ENCODE measurements around the gene LRRC47. TPM values are rescaled to one million over a fixed set of nuclear protein-coding genes. Genes with fewer than 3 reads are reported as not detected.

Gene LRRC47
- total RNA-seq, 1 experiment from 2014 or later, result 52.4 TPM

DNA sequence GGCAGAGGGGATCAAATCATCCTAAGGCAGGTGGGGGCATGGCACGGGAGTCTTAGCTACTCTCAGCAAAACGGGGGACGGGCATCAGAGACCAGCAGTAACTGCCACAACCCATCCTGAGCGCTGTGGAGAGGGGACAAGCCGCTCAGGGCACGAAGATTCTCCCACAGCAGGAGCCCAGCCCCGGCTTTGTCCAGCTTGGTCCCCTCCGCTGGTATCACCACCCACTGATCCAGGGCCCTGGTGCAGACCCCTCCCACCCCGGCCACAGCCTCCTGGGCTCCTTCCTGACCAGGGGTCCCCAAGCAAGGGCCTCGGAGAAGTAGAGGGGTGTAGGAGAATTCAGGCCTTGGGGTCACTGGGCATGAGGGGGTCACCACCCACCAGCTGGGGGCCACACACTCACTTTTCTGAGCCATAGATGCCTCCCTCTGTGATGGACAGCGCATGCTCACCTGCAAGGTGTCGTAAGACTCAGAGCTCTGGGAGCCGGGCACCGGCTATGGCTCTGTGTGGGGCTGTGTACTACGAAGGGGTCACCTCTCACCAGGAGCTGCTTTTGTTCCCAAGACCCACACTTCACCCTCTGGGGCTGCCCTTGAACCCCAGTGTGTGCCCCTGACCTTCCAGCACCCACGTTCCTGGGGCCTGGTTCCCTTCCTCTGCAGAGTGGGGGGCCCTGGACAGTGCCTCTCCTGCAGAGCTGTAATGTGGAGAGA is 26.1 kb downstream of the LRRC47 start:
- Histone ChIP-seq H3K36me3 (no peaks in the 10 kb centered on the region), H3K27me3 (no peaks in the 10 kb centered on the region), H3K9me3 (no peaks in the 10 kb centered on the region), H3K4me3 (no peak overlapping the region)
- DNase-seq, result no peak

DNA sequence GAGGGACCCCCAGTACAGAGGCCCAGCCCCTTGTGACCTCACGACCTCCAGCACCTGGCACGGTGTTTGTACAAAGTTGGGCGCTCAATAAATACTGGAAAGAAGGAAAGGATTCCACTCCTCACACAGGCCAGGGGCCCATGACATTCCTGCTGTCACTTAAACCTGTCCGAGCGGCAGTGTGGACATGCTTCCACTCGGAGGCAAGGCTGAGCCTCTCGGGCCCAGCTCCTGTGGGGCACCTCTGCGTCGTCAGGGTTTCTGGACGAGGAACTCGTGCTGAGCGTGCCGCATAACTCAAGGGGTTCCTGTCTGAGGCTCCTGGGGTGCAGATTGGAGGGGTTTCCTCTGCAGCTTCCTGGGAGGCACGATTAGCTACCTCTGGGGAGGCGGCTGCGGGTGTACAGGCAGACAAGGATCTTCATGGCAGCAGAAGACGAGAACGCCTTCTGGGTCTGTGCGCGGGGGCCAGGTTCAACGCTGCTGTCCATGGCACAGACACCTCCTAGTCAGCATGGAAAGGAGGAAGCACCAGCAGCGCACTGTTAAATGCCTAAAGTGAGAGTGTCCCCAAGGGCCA is 27.4 kb downstream of the LRRC47 start:
- DNase-seq, result no peak
- Histone ChIP-seq H3K9me3 (no peaks in the 10 kb centered on the region), H3K4me3 (no peak overlapping the region), H3K27me3 (no peaks in the 10 kb centered on the region), H3K36me3 (no peaks in the 10 kb centered on the region)

- no peaks in the 10 kb centered on the region for H3K27me3 ChIP-seq
- no peak for DNase-seq
- no peaks in the 10 kb centered on the region for H3K9me3 ChIP-seq
- H3K36me3 ChIP-seq, result no peaks in the 10 kb centered on the region
- no peak overlapping the region for H3K4me3 ChIP-seq
These were observed 28.9 kb downstream of the LRRC47 start for GRCh38 chr1:3767328-3767925.

- Histone ChIP-seq H3K4me3 (no peak overlapping the region), H3K9me3 (peaks cover 4% of the 10 kb centered on the region; the same call in 1 of the 2 replicates), H3K36me3 (no peaks in the 10 kb centered on the region), H3K27me3 (no peaks in the 10 kb centered on the region; the same call in 1 of the 2 replicates)
- no peak for DNase-seq
These were observed 32.8 kb downstream of the LRRC47 start for GRCh38 chr1:3763351-3764125.

GRCh38 chr1:3762873-3763228 is 33.4 kb downstream of the LRRC47 start:
- DNase-seq, result no peak
- H3K9me3 ChIP-seq, result peaks cover 4% of the 10 kb centered on the region; the same call in 1 of the 2 replicates
- H3K4me3 ChIP-seq, result no peak overlapping the region
- no peaks in the 10 kb centered on the region for H3K36me3 ChIP-seq
- H3K27me3 ChIP-seq, result no peaks in the 10 kb centered on the region; the same call in 1 of the 2 replicates

DNA sequence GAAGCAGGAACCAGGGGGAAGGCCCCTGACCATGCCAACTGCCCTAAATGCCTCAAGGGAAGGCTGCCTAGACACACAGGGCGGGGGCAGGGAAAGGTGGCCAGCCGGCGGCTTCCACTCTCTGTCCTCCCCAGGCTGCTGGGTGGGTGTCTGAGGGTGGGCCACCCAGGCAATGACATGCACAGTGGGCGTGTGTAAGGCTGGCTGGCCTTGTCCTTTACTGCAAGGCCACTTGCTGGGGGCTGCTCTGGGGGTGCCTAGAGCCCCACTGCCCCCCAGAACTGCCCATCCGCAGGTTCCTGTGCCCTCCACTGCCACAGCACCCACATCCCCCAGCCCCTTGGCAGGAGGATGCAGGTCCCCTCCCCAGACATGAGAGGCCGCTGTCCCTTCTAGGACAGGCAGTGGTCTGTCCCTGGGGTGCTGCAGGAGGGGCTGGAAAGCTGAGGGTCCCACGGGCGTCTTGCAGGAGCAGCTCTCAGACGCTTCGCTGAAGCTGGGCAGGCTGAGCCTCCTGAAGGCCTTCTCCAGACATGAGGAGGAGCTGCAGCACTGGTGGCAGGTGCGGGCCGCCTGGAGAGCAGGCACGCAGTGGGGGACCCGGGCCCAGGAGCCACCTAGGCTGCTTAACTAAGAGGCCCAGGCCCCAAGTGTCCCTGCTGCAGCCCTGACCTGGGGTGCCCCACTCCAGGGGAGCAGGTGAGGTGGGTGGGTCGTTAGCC is 34.0 kb downstream of the LRRC47 start:
- Histone ChIP-seq H3K36me3 (no peaks in the 10 kb centered on the region), H3K9me3 (peaks cover 4% of the 10 kb centered on the region; the same call in 1 of the 2 replicates), H3K4me3 (no peak overlapping the region), H3K27me3 (no peaks in the 10 kb centered on the region; the same call in 1 of the 2 replicates)
- no peak for DNase-seq

GRCh38 chr1:3761296-3762010 is 34.8 kb downstream of the LRRC47 start:
- Histone ChIP-seq H3K27me3 (no peaks in the 10 kb centered on the region; the same call in 1 of the 2 replicates), H3K36me3 (no peaks in the 10 kb centered on the region), H3K4me3 (no peak overlapping the region), H3K9me3 (peaks cover 4% of the 10 kb centered on the region; the same call in 1 of the 2 replicates)
- DNase-seq, result no peak

GRCh38 chr1:3759796-3760195 is 36.5 kb downstream of the LRRC47 start:
- Histone ChIP-seq H3K4me3 (no peak overlapping the region), H3K27me3 (no peaks in the 10 kb centered on the region; the same call in 1 of the 2 replicates), H3K36me3 (no peaks in the 10 kb centered on the region), H3K9me3 (peaks cover 4% of the 10 kb centered on the region; the same call in 1 of the 2 replicates)
- DNase-seq, result no peak

DNA sequence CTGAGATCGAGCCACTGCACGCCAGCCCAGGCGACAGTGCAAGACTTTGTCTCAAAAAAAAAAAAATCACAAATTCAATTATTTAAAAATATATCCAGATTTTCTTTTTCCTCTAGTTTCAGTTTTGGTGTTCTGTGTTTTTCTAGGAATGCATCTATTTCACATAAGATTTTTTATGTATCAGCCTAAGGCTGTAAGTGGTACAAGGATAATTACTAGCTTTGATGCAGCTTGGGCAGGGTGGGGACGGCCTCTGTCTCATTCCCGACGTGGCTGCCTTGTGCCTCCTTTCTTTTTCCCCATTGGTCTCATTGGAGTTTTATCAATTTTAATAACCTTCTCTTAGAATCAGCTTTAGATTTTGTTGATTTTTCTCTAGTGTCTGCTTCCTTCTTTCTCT is 37.1 kb downstream of the LRRC47 start:
- H3K9me3 ChIP-seq, result peaks cover 4% of the 10 kb centered on the region; the same call in 1 of the 2 replicates
- H3K4me3 ChIP-seq, result no peak overlapping the region
- H3K36me3 ChIP-seq, result no peaks in the 10 kb centered on the region
- H3K27me3 ChIP-seq, result no peaks in the 10 kb centered on the region; the same call in 1 of the 2 replicates
- no peak for DNase-seq

- no peak for DNase-seq
- H3K9me3 ChIP-seq, result peaks cover 4% of the 10 kb centered on the region; the same call in 1 of the 2 replicates
- H3K27me3 ChIP-seq, result no peaks in the 10 kb centered on the region; the same call in 1 of the 2 replicates
- no peak overlapping the region for H3K4me3 ChIP-seq
- no peaks in the 10 kb centered on the region for H3K36me3 ChIP-seq
These were observed 39.9 kb downstream of the LRRC47 start for GRCh38 chr1:3756394-3756793.

DNA sequence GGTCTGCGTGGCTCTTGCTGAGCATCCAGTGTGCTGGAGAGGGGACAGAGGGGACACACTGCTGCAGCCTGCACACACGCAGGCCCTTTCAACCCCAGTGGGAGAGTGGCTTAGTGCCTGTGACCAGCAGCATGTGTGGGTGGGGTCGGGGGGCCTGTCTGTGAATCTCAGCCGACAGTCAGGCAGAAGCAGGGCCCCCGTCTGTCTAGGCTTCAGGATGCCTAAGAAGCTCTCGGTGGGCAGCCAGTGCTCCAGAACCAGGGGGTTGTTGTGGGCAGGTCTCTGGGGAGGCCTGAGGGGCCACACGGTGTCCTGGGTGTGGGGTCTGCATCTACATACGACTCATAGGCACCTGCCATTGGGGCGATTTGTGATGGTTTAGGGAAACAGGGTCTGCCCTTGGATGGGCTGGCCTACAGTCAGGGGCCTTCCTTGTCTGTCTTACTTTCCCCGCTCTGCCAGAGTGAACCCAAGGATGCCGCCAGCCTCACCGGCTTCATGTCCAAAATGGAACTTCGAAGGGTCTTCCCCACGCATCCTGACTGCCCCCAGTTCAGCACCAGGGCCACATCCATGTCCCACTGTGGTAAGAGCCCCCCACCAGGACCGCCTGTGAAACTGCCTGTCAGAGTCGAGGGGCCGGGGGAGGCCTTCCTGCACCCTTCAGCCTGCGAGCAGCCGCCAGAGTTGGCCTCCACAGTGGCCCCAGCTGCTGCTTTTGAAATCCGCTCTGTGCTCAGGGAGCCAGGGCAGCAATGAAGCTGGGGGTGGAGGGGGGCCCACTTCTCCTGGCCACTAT is 42.4 kb downstream of the LRRC47 start:
- H3K36me3 ChIP-seq, result no peaks in the 10 kb centered on the region
- H3K9me3 ChIP-seq, result no peaks in the 10 kb centered on the region
- H3K4me3 ChIP-seq, result no peak overlapping the region
- no peak for DNase-seq
- H3K27me3 ChIP-seq, result no peaks in the 10 kb centered on the region

- no peaks in the 10 kb centered on the region for H3K36me3 ChIP-seq
- no peaks in the 10 kb centered on the region for H3K27me3 ChIP-seq
- H3K4me3 ChIP-seq, result no peak within 1 kb of the TSS
- no peak for DNase-seq
- no peaks in the 10 kb centered on the region for H3K9me3 ChIP-seq
These were observed 43.8 kb downstream of the LRRC47 start, which contains the start of gene CCDC27 for GRCh38 chr1:3752400-3752945. TSS of gene CCDC27 (plus strand) at chr1:3752450. CDS start at chr1:3752482, 32 bp downstream.

GRCh38 chr1:3750741-3751140 is 45.6 kb downstream of the LRRC47 start:
- Histone ChIP-seq H3K27me3 (no peaks in the 10 kb centered on the region), H3K36me3 (no peaks in the 10 kb centered on the region), H3K9me3 (no peaks in the 10 kb centered on the region), H3K4me3 (no peak overlapping the region)
- DNase-seq, result no peak

GRCh38 chr1:3749512-3749911 is 46.8 kb downstream of the LRRC47 start:
- Histone ChIP-seq H3K27me3 (no peaks in the 10 kb centered on the region), H3K4me3 (no peak overlapping the region)
- no peak for DNase-seq

More at GRCh38 chr1:3749512-3749911, 46.8 kb downstream of the LRRC47 start:
- Histone ChIP-seq H3K9me3 (no peaks in the 10 kb centered on the region), H3K36me3 (no peaks in the 10 kb centered on the region)

Measured in MG63 (cell line).